LNCAP (cell line): ENCODE results near the gene ST3GAL6.

Experiments
- TF ChIP-seq, protein P1 (sequence below): fragments of 450-650 bp; IDR thresholded peaks from 2 replicates; pipeline ENCODE4 v1.5.1; 2017; ENCODE audit warnings: mild to moderate bottlenecking

Gene ST3GAL6

GRCh38 chr3:98754483-98754882 is 8.7 kb upstream of the ST3GAL6 start:
- TF ChIP-seq, protein P1, sequence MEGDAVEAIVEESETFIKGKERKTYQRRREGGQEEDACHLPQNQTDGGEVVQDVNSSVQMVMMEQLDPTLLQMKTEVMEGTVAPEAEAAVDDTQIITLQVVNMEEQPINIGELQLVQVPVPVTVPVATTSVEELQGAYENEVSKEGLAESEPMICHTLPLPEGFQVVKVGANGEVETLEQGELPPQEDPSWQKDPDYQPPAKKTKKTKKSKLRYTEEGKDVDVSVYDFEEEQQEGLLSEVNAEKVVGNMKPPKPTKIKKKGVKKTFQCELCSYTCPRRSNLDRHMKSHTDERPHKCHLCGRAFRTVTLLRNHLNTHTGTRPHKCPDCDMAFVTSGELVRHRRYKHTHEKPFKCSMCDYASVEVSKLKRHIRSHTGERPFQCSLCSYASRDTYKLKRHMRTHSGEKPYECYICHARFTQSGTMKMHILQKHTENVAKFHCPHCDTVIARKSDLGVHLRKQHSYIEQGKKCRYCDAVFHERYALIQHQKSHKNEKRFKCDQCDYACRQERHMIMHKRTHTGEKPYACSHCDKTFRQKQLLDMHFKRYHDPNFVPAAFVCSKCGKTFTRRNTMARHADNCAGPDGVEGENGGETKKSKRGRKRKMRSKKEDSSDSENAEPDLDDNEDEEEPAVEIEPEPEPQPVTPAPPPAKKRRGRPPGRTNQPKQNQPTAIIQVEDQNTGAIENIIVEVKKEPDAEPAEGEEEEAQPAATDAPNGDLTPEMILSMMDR = no peak

DNA sequence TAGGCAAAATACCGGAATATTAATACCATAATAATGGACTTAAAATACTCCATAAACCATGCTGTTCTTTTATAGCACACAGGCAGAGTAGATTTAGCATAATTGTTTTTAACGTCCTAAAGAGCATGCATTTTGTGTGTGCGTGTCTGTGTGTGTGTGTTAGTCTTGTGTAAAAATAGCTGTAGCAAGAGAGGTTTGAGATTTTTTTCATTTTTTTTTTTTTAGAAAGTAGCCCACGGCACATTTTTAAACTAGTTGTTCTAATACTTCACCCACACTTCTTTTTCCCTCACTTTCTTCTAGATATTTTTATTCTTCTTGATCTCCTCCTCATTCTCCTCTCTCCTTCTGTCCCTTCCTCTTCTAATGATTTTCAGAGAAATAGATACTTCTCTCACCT is 7.5 kb upstream of the ST3GAL6 start:
- TF ChIP-seq, protein P1 = no peak

- TF ChIP-seq, protein P1 = no peak
Measured at GRCh38 chr3:98759629-98760028, 3.5 kb upstream of the ST3GAL6 start.

- TF ChIP-seq, protein P1 = no peak
Measured at GRCh38 chr3:98761643-98762229, 1.4 kb upstream of the ST3GAL6 start.

GRCh38 chr3:98763819-98764418 is 779 bp downstream of the ST3GAL6 start:
- TF ChIP-seq, protein P1 = no peak

DNA sequence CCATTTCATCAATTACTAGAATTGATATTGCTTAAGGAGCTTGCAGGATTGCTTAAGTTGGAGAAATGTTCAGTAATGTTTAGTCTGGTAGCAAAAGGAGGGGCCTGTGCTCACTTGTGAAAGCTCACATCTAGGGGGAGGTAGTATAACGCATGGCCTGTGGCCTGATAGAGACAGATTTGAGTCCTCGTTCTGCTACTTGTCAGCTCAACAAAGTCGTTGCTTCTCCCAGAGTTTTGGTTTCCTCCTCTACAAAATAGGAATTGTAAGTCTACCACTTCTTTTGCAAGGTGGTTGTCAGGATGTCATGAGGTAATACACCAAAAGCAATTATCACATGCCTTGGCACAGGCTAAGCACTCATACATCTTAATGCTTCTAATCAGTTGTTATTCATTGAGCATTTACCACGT is 1.3 kb downstream of the ST3GAL6 start:
- TF ChIP-seq, protein P1 = no peak

GRCh38 chr3:98765721-98766120 is 2.6 kb downstream of the ST3GAL6 start:
- TF ChIP-seq, protein P1 = no peak
